Measurements from ENCODE around the gene SLC24A5. TPM values are rescaled to one million over a fixed set of nuclear protein-coding genes. Genes with fewer than 3 reads are reported as not detected.

Gene SLC24A5
- total RNA-seq, 1 experiment from 2014 or later = not detected

- no peak for TF ChIP-seq CTCF (IDR thresholded peaks at IDR 0.05; ENCODE audit: insufficient read depth in 1 of 2, low read depth in 1 of 2, low read length in 1 of 2, severe bottlenecking in 1 of 2, unreplicated experiment in 1 of 2)
- POLR2A ChIA-PET = no interaction called here
- no peaks in the 10 kb centered on the region for H3K4me1 ChIP-seq
- H3K4me3 ChIP-seq (ENCODE audit: low read depth, low read length) = no peak overlapping the region
- H3K36me3 ChIP-seq (ENCODE audit: control insufficient read depth, insufficient read depth, low read length) = no peaks in the 10 kb centered on the region
- no peaks in the 10 kb centered on the region for H3K36me3 Mint-ChIP-seq (ENCODE audit: insufficient read depth, unreplicated experiment)
- no peaks in the 10 kb centered on the region for H3K9me3 ChIP-seq
- H3K27me3 Mint-ChIP-seq (ENCODE audit: insufficient read depth, unreplicated experiment) = peaks cover 17% of the 10 kb centered on the region
- no peak for DNase-seq
- BruUV-seq (replicated peaks) = no TSS peak
- CTCF ChIA-PET = no interaction called here
- no peak overlapping the region for H3K4me3 Mint-ChIP-seq (ENCODE audit: unreplicated experiment)
- intact Hi-C loops (cut with micrococcal nuclease; ENCODE audit: unreplicated experiment) = no loop called here
- H3K4me1 Mint-ChIP-seq (ENCODE audit: low read depth, unreplicated experiment) = no peaks in the 10 kb centered on the region
- H3K9me3 Mint-ChIP-seq (ENCODE audit: unreplicated experiment) = no peaks in the 10 kb centered on the region
- no peaks in the 10 kb centered on the region; the same call in 1 of the 2 replicates for H3K27me3 ChIP-seq (replicated peaks; ENCODE audit: control insufficient read depth, insufficient read depth, low read length)
- no peak overlapping the region for H3K27ac Mint-ChIP-seq (ENCODE audit: unreplicated experiment)
Observed at GRCh38 chr15:48109212-48109611, 11.6 kb upstream of the SLC24A5 start.

- ChIA-PET CTCF (no interaction called here), POLR2A (no interaction called here)
- H3K27me3 ChIP-seq (replicated peaks; ENCODE audit: control insufficient read depth, insufficient read depth, low read length) = no peaks in the 10 kb centered on the region; the same call in 1 of the 2 replicates
- peak in 1 of 2 experiments; percentile 23 for DNase-seq
- H3K4me1 ChIP-seq = no peaks in the 10 kb centered on the region
- no TSS peak for BruUV-seq (replicated peaks)
- Mint-ChIP-seq H3K27me3 (ENCODE audit: insufficient read depth, unreplicated experiment) (peaks cover 22% of the 10 kb centered on the region), H3K4me3 (ENCODE audit: unreplicated experiment) (no peak overlapping the region), H3K36me3 (ENCODE audit: insufficient read depth, unreplicated experiment) (no peaks in the 10 kb centered on the region), H3K9me3 (ENCODE audit: unreplicated experiment) (no peaks in the 10 kb centered on the region), H3K4me1 (ENCODE audit: low read depth, unreplicated experiment) (no peaks in the 10 kb centered on the region), H3K27ac (ENCODE audit: unreplicated experiment) (no peak overlapping the region)
- intact Hi-C loops (cut with micrococcal nuclease; ENCODE audit: unreplicated experiment) = no loop called here
- no peak overlapping the region for H3K4me3 ChIP-seq (ENCODE audit: low read depth, low read length)
- TF ChIP-seq CTCF (IDR thresholded peaks at IDR 0.05; ENCODE audit: insufficient read depth in 1 of 2, low read depth in 1 of 2, low read length in 1 of 2, severe bottlenecking in 1 of 2, unreplicated experiment in 1 of 2) = peak in 1 of 2 experiments; percentile 31
- H3K9me3 ChIP-seq = no peaks in the 10 kb centered on the region
- no peaks in the 10 kb centered on the region for H3K36me3 ChIP-seq (ENCODE audit: control insufficient read depth, insufficient read depth, low read length)
Observed at GRCh38 chr15:48109856-48110531, 10.8 kb upstream of the SLC24A5 start.

- no TSS peak for BruUV-seq (replicated peaks)
- Histone ChIP-seq H3K4me3 (ENCODE audit: low read depth, low read length) (no peak overlapping the region), H3K4me1 (no peaks in the 10 kb centered on the region), H3K36me3 (ENCODE audit: control insufficient read depth, insufficient read depth, low read length) (no peaks in the 10 kb centered on the region), H3K9me3 (no peaks in the 10 kb centered on the region), H3K27me3 (replicated peaks; ENCODE audit: control insufficient read depth, insufficient read depth, low read length) (no peaks in the 10 kb centered on the region)
- H3K27me3 Mint-ChIP-seq (ENCODE audit: insufficient read depth, unreplicated experiment) = peaks cover 22% of the 10 kb centered on the region
- no peaks in the 10 kb centered on the region for H3K4me1 Mint-ChIP-seq (ENCODE audit: low read depth, unreplicated experiment)
- no peaks in the 10 kb centered on the region for H3K36me3 Mint-ChIP-seq (ENCODE audit: insufficient read depth, unreplicated experiment)
- ChIA-PET CTCF (interaction anchor here (1.0 to 1.2 kb wide), 4 partner anchors 27 to 240 kb away, joined by 3 to 9 read pairs (median 4); no protein-coding TSS in a partner anchor), POLR2A (no interaction called here)
- no peaks in the 10 kb centered on the region for H3K9me3 Mint-ChIP-seq (ENCODE audit: unreplicated experiment)
- DNase-seq = peak; percentile 45 to 53
- no peak overlapping the region for H3K27ac Mint-ChIP-seq (ENCODE audit: unreplicated experiment)
- intact Hi-C loops (cut with micrococcal nuclease; ENCODE audit: unreplicated experiment) = loop anchor here (1.0 kb wide), 3 partner anchors 138 to 240 kb away; no protein-coding TSS in a partner anchor
- TF ChIP-seq CTCF (IDR thresholded peaks at IDR 0.05; ENCODE audit: insufficient read depth in 1 of 2, low read depth in 1 of 2, low read length in 1 of 2, severe bottlenecking in 1 of 2, unreplicated experiment in 1 of 2) = peak; percentile 50 to 81
- no peak overlapping the region for H3K4me3 Mint-ChIP-seq (ENCODE audit: unreplicated experiment)
Observed at GRCh38 chr15:48112242-48112641, 8.5 kb upstream of the SLC24A5 start.
